Endothelial cell of umbilical vein (primary cell): ENCODE measurements around the gene EZH1. TPM values are rescaled to one million over a fixed set of nuclear protein-coding genes. Genes with fewer than 3 reads are reported as not detected.

ENCODE experiments used
- BruUV-seq: library from RNA; stranded (reverse); fragments of 400-500 nt; replicated peaks from 2 replicates; lab custom pipeline; 2021; lab: Mats Ljungman, UMichigan
- CTCF ChIA-PET: fragments of 300-600, 350-600 bp; sonication (Branson Sonifier 250); formaldehyde crosslinking; loops from one replicate; lab custom pipeline; 2021; ENCODE audit warnings: antibody characterized with exemption, inconsistent platforms; lab: Charles Lee
- POLR2A ChIA-PET: fragments of 300-600, 350-600 bp; sonication (Branson Sonifier 250); formaldehyde crosslinking; loops from one replicate; lab custom pipeline; 2021; ENCODE audit warnings: antibody characterized with exemption, inconsistent platforms; lab: Charles Lee
- DNase-seq: peaks from one replicate; pipeline ENCODE4 v3.0.0-alpha.2; 2011; ENCODE audit warnings: low read depth, low spot score
- FAIRE-seq: peaks from 2 replicates; lab custom pipeline; 2011; peaks lifted over from hg19 to GRCh38; lab: Jason Lieb, UNC
- H2AFZ ChIP-seq: 2 replicates; pipeline ENCODE4 v1.6.0; 2012; ENCODE audit warnings: low read depth, low read length, control low read depth, inconsistent platforms
- H3K27ac ChIP-seq: 2 replicates; pipeline ENCODE4 v1.5.1; 2011; ENCODE audit warnings: low read depth, mild to moderate bottlenecking, control low read depth, low read length, moderate library complexity; ENCODE audit not compliant: insufficient read depth
- H3K27me3 ChIP-seq, 2 experiments: 2 replicates each; pipeline versions ENCODE4 v1.6.0 to v1.6.1; 2011; ENCODE audit warnings: low read length in 2 of 2, mixed read lengths in 1 of 2; ENCODE audit not compliant: control insufficient read depth in 2 of 2, insufficient read depth in 2 of 2
- H3K36me3 ChIP-seq, 2 experiments: 2 replicates in 1 of 2; 3 replicates in 1 of 2; pipeline ENCODE4 v1.5.1; 2011; ENCODE audit warnings: low read length in 2 of 2, mild to moderate bottlenecking in 1 of 2, moderate library complexity in 1 of 2; ENCODE audit not compliant: control insufficient read depth in 2 of 2, insufficient read depth in 2 of 2; ENCODE audit errors: extremely low read depth in 1 of 2
- H3K4me1 ChIP-seq: 3 replicates; pipeline ENCODE4 v1.5.1; 2011; ENCODE audit warnings: mild to moderate bottlenecking, low read length; ENCODE audit not compliant: control insufficient read depth, insufficient read depth; ENCODE audit errors: extremely low read depth
- H3K4me2 ChIP-seq: 2 replicates; pipeline ENCODE4 v1.6.1; 2011; ENCODE audit warnings: low read length, control low read depth, mixed read lengths; ENCODE audit not compliant: insufficient read depth
- H3K4me3 ChIP-seq, 3 experiments: fragments of 200-600 bp in 1 of 3; sonication (generic), shearing (Covaris generic) in 1 of 3; replicated peaks in 1 of 3; 2 replicates each; pipeline ENCODE4 v1.5.1; 2011 to 2016; ENCODE audit warnings: control low read depth in 3 of 3, low read length in 3 of 3, mild to moderate bottlenecking in 2 of 3, inconsistent platforms in 1 of 3, low read depth in 1 of 3, moderate library complexity in 1 of 3; ENCODE audit not compliant: insufficient read depth in 1 of 3
- H3K79me2 ChIP-seq: 2 replicates; pipeline ENCODE4 v1.6.0; 2012; ENCODE audit warnings: low read length, inconsistent platforms; ENCODE audit not compliant: control insufficient read depth, insufficient read depth
- H3K9ac ChIP-seq: replicated peaks from 2 replicates; pipeline ENCODE3; 2011; ENCODE audit warnings: low read length, control low read depth; ENCODE audit not compliant: insufficient read depth; ENCODE audit errors: extremely low read depth
- H3K9me1 ChIP-seq: replicated peaks from 3 replicates; pipeline ENCODE4 v1.6.0; 2011; ENCODE audit warnings: mild to moderate bottlenecking, low read length; ENCODE audit not compliant: control insufficient read depth, insufficient read depth; ENCODE audit errors: extremely low read depth
- H3K9me3 ChIP-seq: replicated peaks from 2 replicates; pipeline ENCODE4 v1.5.1; 2012; ENCODE audit warnings: low read length, inconsistent platforms; ENCODE audit not compliant: control insufficient read depth, insufficient read depth
- H4K20me1 ChIP-seq: replicated peaks from 2 replicates; pipeline ENCODE3; 2011; ENCODE audit warnings: mild to moderate bottlenecking, low read length; ENCODE audit not compliant: control insufficient read depth, insufficient read depth; ENCODE audit errors: extremely low read depth
- CTCF ChIP-seq, 2 donors: IDR thresholded peaks; 1 replicate in 1 of 2; 2 replicates in 1 of 2; pipeline ENCODE4 v1.5.1; 2011; ENCODE audit warnings: low read length in 2 of 2, mild to moderate bottlenecking in 2 of 2, moderate library complexity in 2 of 2, control low read depth in 1 of 2, inconsistent platforms in 1 of 2, low read depth in 1 of 2; ENCODE audit not compliant: insufficient read depth in 1 of 2; ENCODE audit errors: extremely low read depth in 1 of 2
- EZH2 ChIP-seq: IDR thresholded peaks from 2 replicates; pipeline ENCODE4 v1.6.1; 2012; ENCODE audit warnings: borderline replicate concordance, low read depth, mild to moderate bottlenecking, moderate library complexity, low read length, inconsistent platforms; ENCODE audit not compliant: severe bottlenecking
- FOS ChIP-seq: IDR thresholded peaks from 2 replicates; pipeline ENCODE4 v1.6.1; 2011; ENCODE audit warnings: mild to moderate bottlenecking, low read length, moderate library complexity, borderline replicate concordance; ENCODE audit not compliant: insufficient read depth
- GATA2 ChIP-seq: IDR thresholded peaks from 2 replicates; pipeline ENCODE4 v1.7.0; 2011; ENCODE audit warnings: low read depth, mild to moderate bottlenecking, moderate library complexity, mixed read lengths, low read length; ENCODE audit not compliant: insufficient read length, insufficient read depth
- JUN ChIP-seq: IDR thresholded peaks from 2 replicates; pipeline ENCODE4 v1.6.1; 2011; ENCODE audit warnings: borderline replicate concordance, low read depth; ENCODE audit not compliant: insufficient read length, insufficient read depth
- MAX ChIP-seq: IDR thresholded peaks from 2 replicates; pipeline ENCODE4 v1.6.1; 2011; ENCODE audit not compliant: insufficient read depth, insufficient read length
- MYC ChIP-seq: IDR thresholded peaks from one replicate; pipeline ENCODE4 v1.6.1; 2011; ENCODE audit warnings: mild to moderate bottlenecking, low read depth, low read length
- POLR2A ChIP-seq: IDR thresholded peaks from 2 replicates; pipeline ENCODE4 v1.6.1; 2012; ENCODE audit warnings: low read depth, mild to moderate bottlenecking, control low read depth, low read length
- POLR2AphosphoS5 ChIP-seq: IDR thresholded peaks from 2 replicates; pipeline ENCODE4 v1.6.1; 2012; ENCODE audit warnings: low read depth, mild to moderate bottlenecking, control low read depth, low read length, moderate library complexity; ENCODE audit not compliant: insufficient read depth
- dilution Hi-C: fragments of 300-500 bp; cut with MboI; formaldehyde crosslinking; loops from one replicate; pipeline ENCODE4 v1.15.0; 2019; ENCODE audit warnings: low sequenced_read_pairs; ENCODE audit not compliant: extremely low pct_ligation_motif_present
- intact Hi-C: fragments of 100-400 bp; cut with micrococcal nuclease; formaldehyde crosslinking; loops from one replicate; pipeline ENCODE4 v1.10.0; 2022
- polyA plus RNA-seq, 4 experiments: library from polyadenylated mRNA; depleted of rRNA in 3 of 4; stranded (reverse) in 3 of 4; unstranded in 1 of 4; fragments of >200 nt; gene quantifications; 2 replicates each; pipeline versions ENCODE4 v1.2.1 to v1.2.3, GENCODE V29; 2011 to 2012; ENCODE audit warnings: missing spikeins in 1 of 4
- total RNA-seq: library from RNA; stranded (reverse); gene quantifications from 2 replicates; pipeline ENCODE4 v1.2.3, GENCODE V29; 2021

The EZH1 gene
- total and polyA plus RNA-seq, 2 donors (not counting 3 experiments of a cell fraction or from before 2014, with no cell fraction given) = 31.4 to 33.7 TPM

GRCh38 chr17:42697108-42697811 is 47.6 kb downstream of the EZH1 start:
- dilution Hi-C loops (no loop called here), intact Hi-C loops (no loop called here)
- TF ChIP-seq EZH2 = no peak
- TF ChIP-seq MYC = no peak
- no peak for FAIRE-seq
- Histone ChIP-seq H3K4me2 (no peak overlapping the region), H3K9me1 (no peaks in the 10 kb centered on the region), H3K4me1 (no peaks in the 10 kb centered on the region), H3K36me3 (peaks cover 2 to 19% of the 10 kb centered on the region in 2 experiments), H4K20me1 (no peaks in the 10 kb centered on the region), H3K27me3 (no peaks in the 10 kb centered on the region), H3K9ac (no peak overlapping the region), H3K9me3 (no peaks in the 10 kb centered on the region), H3K27ac (no peak overlapping the region), H3K79me2 (no peaks in the 10 kb centered on the region), H2AFZ (no peak overlapping the region), H3K4me3 (no peak overlapping the region)
- DNase-seq = no peak
- POLR2A ChIA-PET = no interaction called here
- no TSS peak for BruUV-seq
- CTCF ChIA-PET = interaction anchor here (0.8 to 1.3 kb wide), 3 partner anchors 16 to 119 kb away, joined by 3 to 7 read pairs (median 4); no protein-coding TSS in a partner anchor

- intact Hi-C loops (no loop called here), dilution Hi-C loops (no loop called here)
- H3K9me3 ChIP-seq = no peaks in the 10 kb centered on the region
- H3K4me1 ChIP-seq = no peaks in the 10 kb centered on the region
- no peak for FAIRE-seq
- CTCF ChIA-PET = interaction anchor here (0.9 to 1.2 kb wide), 3 partner anchors 11 to 118 kb away, joined by 4 to 5 read pairs (median 4); partner anchors contain the start of gene PSMC3IP
- no peak overlapping the region for H3K9ac ChIP-seq
- no peak overlapping the region for H2AFZ ChIP-seq
- H3K4me2 ChIP-seq = no peak overlapping the region
- H3K36me3 ChIP-seq = peaks cover 2 to 7% of the 10 kb centered on the region in 2 experiments
- no peak for DNase-seq
- no peak overlapping the region for H3K27ac ChIP-seq
- H4K20me1 ChIP-seq = no peaks in the 10 kb centered on the region
- H3K9me1 ChIP-seq = no peaks in the 10 kb centered on the region
- H3K27me3 ChIP-seq = no peaks in the 10 kb centered on the region
- no TSS peak for BruUV-seq
- POLR2A ChIA-PET = no interaction called here
- TF ChIP-seq MYC = no peak
- TF ChIP-seq EZH2 = no peak
- TF ChIP-seq MAX = no peak
- no peak for TF ChIP-seq JUN
- TF ChIP-seq FOS = no peak
- TF ChIP-seq GATA2 = no peak
- no peak for TF ChIP-seq POLR2AphosphoS5
- no peak for TF ChIP-seq POLR2A
- TF ChIP-seq CTCF (IDR thresholded peaks at IDR 0.05; ENCODE audit: extremely low read depth in 1 of 2, insufficient read depth in 1 of 2, low read depth in 1 of 2, low read length in 2 of 2) = no peak
- no peaks in the 10 kb centered on the region for H3K79me2 ChIP-seq
- no peak overlapping the region for H3K4me3 ChIP-seq
These were observed 49.3 kb downstream of the EZH1 start for GRCh38 chr17:42695500-42695899.
